ENCODE data around the gene RTKN. TPM values are rescaled to one million over a fixed set of nuclear protein-coding genes. Genes with fewer than 3 reads are reported as not detected.

The RTKN gene
- total and polyA plus RNA-seq, 2 experiments from 2014 or later: 13.5 to 14.5 TPM

- Histone ChIP-seq H3K4me3 (peak overlapping the region; percentile 89), H3K36me3 (ENCODE audit: low read depth) (no peaks in the 10 kb centered on the region), H3F3A (ENCODE audit: insufficient read depth) (peaks cover 19% of the 10 kb centered on the region), H2AFZ (peak overlapping the region; percentile 98), H3K9me2 (ENCODE audit: insufficient read depth) (no peaks in the 10 kb centered on the region), H3K79me2 (ENCODE audit: insufficient read depth) (peaks cover 47% of the 10 kb centered on the region), H3K4me1 (ENCODE audit: insufficient read depth) (peaks cover 39% of the 10 kb centered on the region), H3K4me2 (ENCODE audit: unreplicated experiment) (peak overlapping the region; percentile 94), H3K9ac (peak overlapping the region; percentile 88), H3K9me3 (ENCODE audit: low read depth) (no peaks in the 10 kb centered on the region), H3K27me3 (replicated peaks; ENCODE audit: insufficient read depth) (no peaks in the 10 kb centered on the region), H4K20me1 (ENCODE audit: insufficient read depth) (no peaks in the 10 kb centered on the region), H3K27ac (peak overlapping the region; percentile 75)
- TF ChIP-seq EZH2phosphoT487 (IDR thresholded peaks at IDR 0.05; ENCODE audit: insufficient read depth, low read depth) (no peak), EZH2 (IDR thresholded peaks at IDR 0.05; ENCODE audit: insufficient read depth, poor library complexity, severe bottlenecking) (no peak)
- in situ Hi-C loops (cut with MboI): no loop called here
- 2 to 3% methylated on average over 36 to 61 of the region's 62 CpGs for WGBS, 2 experiments (ENCODE audit: low coverage in 1 of 2, low lambda C conversion rate in 2 of 2, missing lambda C conversion rate in 2 of 2)
- peak; percentile 92 for DNase-seq
Observed at GRCh38 chr2:74391580-74392448, 49.9 kb downstream of the RTKN start.

- Histone ChIP-seq H4K20me1 (ENCODE audit: insufficient read depth) (no peaks in the 10 kb centered on the region), H3K4me1 (ENCODE audit: insufficient read depth) (peaks cover 42% of the 10 kb centered on the region), H3K4me3 (peak overlapping the region; percentile 89), H3K9me3 (ENCODE audit: low read depth) (no peaks in the 10 kb centered on the region), H3K9ac (peak overlapping the region; percentile 88), H3F3A (ENCODE audit: insufficient read depth) (peaks cover 23% of the 10 kb centered on the region), H3K4me2 (ENCODE audit: unreplicated experiment) (peak overlapping the region; percentile 94), H2AFZ (peak overlapping the region; percentile 98), H3K27me3 (replicated peaks; ENCODE audit: insufficient read depth) (no peaks in the 10 kb centered on the region), H3K36me3 (ENCODE audit: low read depth) (no peaks in the 10 kb centered on the region), H3K27ac (peak overlapping the region; percentile 75), H3K79me2 (ENCODE audit: insufficient read depth) (peaks cover 53% of the 10 kb centered on the region), H3K9me2 (ENCODE audit: insufficient read depth) (no peaks in the 10 kb centered on the region)
- in situ Hi-C loops (cut with MboI): no loop called here
- no peak for TF ChIP-seq EZH2 (IDR thresholded peaks at IDR 0.05; ENCODE audit: insufficient read depth, poor library complexity, severe bottlenecking)
- TF ChIP-seq EZH2phosphoT487 (IDR thresholded peaks at IDR 0.05; ENCODE audit: insufficient read depth, low read depth): no peak
- peak; percentile 69 for DNase-seq
- WGBS, 2 experiments (ENCODE audit: low coverage in 1 of 2, low lambda C conversion rate in 2 of 2, missing lambda C conversion rate in 2 of 2): 0 to 2% methylated on average over 11 of the region's 11 CpGs
Observed at GRCh38 chr2:74391209-74391579, 50.5 kb downstream of the RTKN start.

GRCh38 chr2:74390606-74391005, 51.1 kb downstream of the RTKN start:
- Histone ChIP-seq H3F3A (ENCODE audit: insufficient read depth) (peaks cover 23% of the 10 kb centered on the region), H3K4me3 (peak overlapping the region; percentile 89), H4K20me1 (ENCODE audit: insufficient read depth) (no peaks in the 10 kb centered on the region), H3K4me2 (ENCODE audit: unreplicated experiment) (peak overlapping the region; percentile 94), H3K9ac (peak overlapping the region; percentile 88), H2AFZ (no peak overlapping the region), H3K27ac (no peak overlapping the region), H3K9me3 (ENCODE audit: low read depth) (no peaks in the 10 kb centered on the region), H3K9me2 (ENCODE audit: insufficient read depth) (no peaks in the 10 kb centered on the region), H3K79me2 (ENCODE audit: insufficient read depth) (peaks cover 59% of the 10 kb centered on the region), H3K36me3 (ENCODE audit: low read depth) (no peaks in the 10 kb centered on the region), H3K27me3 (replicated peaks; ENCODE audit: insufficient read depth) (no peaks in the 10 kb centered on the region), H3K4me1 (ENCODE audit: insufficient read depth) (peaks cover 42% of the 10 kb centered on the region)
- in situ Hi-C loops (cut with MboI): no loop called here
- TF ChIP-seq EZH2 (IDR thresholded peaks at IDR 0.05; ENCODE audit: insufficient read depth, poor library complexity, severe bottlenecking): no peak
- TF ChIP-seq EZH2phosphoT487 (IDR thresholded peaks at IDR 0.05; ENCODE audit: insufficient read depth, low read depth): no peak
- no peak for DNase-seq
- WGBS, 2 experiments (ENCODE audit: low coverage in 1 of 2, low lambda C conversion rate in 2 of 2, missing lambda C conversion rate in 2 of 2): 46% methylated on average over 5 of the region's 5 CpGs

GRCh38 chr2:74387346-74387745, 54.4 kb downstream of the RTKN start:
- Histone ChIP-seq H3K9ac (peak overlapping the region; percentile 49; the same call in 1 of the 2 replicates), H3K4me2 (ENCODE audit: unreplicated experiment) (peak overlapping the region; percentile 64), H3K4me1 (ENCODE audit: insufficient read depth) (peaks cover 63% of the 10 kb centered on the region), H2AFZ (no peak overlapping the region), H4K20me1 (ENCODE audit: insufficient read depth) (no peaks in the 10 kb centered on the region), H3K27ac (peak overlapping the region; percentile 77), H3K4me3 (0 out of 2 replicates have a peak overlapping the region, but pooled peaks have one; percentile 9), H3K9me2 (ENCODE audit: insufficient read depth) (no peaks in the 10 kb centered on the region), H3K9me3 (ENCODE audit: low read depth) (no peaks in the 10 kb centered on the region), H3K79me2 (ENCODE audit: insufficient read depth) (peaks cover 85% of the 10 kb centered on the region), H3K36me3 (ENCODE audit: low read depth) (no peaks in the 10 kb centered on the region), H3F3A (ENCODE audit: insufficient read depth) (peaks cover 44% of the 10 kb centered on the region), H3K27me3 (replicated peaks; ENCODE audit: insufficient read depth) (no peaks in the 10 kb centered on the region)
- TF ChIP-seq EZH2 (IDR thresholded peaks at IDR 0.05; ENCODE audit: insufficient read depth, poor library complexity, severe bottlenecking): no peak
- TF ChIP-seq EZH2phosphoT487 (IDR thresholded peaks at IDR 0.05; ENCODE audit: insufficient read depth, low read depth): no peak
- in situ Hi-C loops (cut with MboI): no loop called here
- DNase-seq: peak; percentile 85
- 7 to 13% methylated on average over 1 of the region's 1 CpG for WGBS, 2 experiments (ENCODE audit: low coverage in 1 of 2, low lambda C conversion rate in 2 of 2, missing lambda C conversion rate in 2 of 2)
